ENCODE data around the gene COL19A1.

GRCh38 chr6:70073637-70074036 is 207.3 kb downstream of the COL19A1 start:
- TF ChIP-seq POLR2A (IDR thresholded peaks at IDR 0.05): no peak
- no peak for TF ChIP-seq CTCF (IDR thresholded peaks at IDR 0.05)
